Ovary (tissue), 3 donors: ENCODE measurements around the gene AHRR.

ENCODE experiments used
- CTCF ChIP-seq, 3 donors: fragments of 450-650 bp in 2 of 3; fragments of 200-600 bp in 1 of 3; IDR thresholded peaks; one replicate each; pipeline versions ENCODE4 v1.5.1 to v1.8.0; 2016 to 2022; ENCODE audit warnings: antibody characterized with exemption in 3 of 3, mild to moderate bottlenecking in 1 of 3
- POLR2A ChIP-seq: fragments of 450-650 bp; IDR thresholded peaks from one replicate; pipeline ENCODE4 v1.6.1; 2017; ENCODE audit warnings: antibody characterized with exemption, mild to moderate bottlenecking, moderate library complexity
- donor health status: DM: no; HTN: no; CAD: no.

GRCh38 chr5:428754-429452, 107.4 kb downstream of the AHRR start:
- TF ChIP-seq CTCF (IDR thresholded peaks at IDR 0.05) (no peak), POLR2A (no peak)
